NCI-H446 (cell line): ENCODE data around the gene CTSZ.
"Not testable (repeated sequence)": the region's sequence is repeated elsewhere in the genome, so short reads cannot be mapped to it uniquely, and the experiment has no call there.

Experiments used
- DNase-seq, 2 experiments: peaks; one replicate each; lab custom pipeline; 2025; lab: John Stamatoyannopoulos, UW

Gene CTSZ

DNA sequence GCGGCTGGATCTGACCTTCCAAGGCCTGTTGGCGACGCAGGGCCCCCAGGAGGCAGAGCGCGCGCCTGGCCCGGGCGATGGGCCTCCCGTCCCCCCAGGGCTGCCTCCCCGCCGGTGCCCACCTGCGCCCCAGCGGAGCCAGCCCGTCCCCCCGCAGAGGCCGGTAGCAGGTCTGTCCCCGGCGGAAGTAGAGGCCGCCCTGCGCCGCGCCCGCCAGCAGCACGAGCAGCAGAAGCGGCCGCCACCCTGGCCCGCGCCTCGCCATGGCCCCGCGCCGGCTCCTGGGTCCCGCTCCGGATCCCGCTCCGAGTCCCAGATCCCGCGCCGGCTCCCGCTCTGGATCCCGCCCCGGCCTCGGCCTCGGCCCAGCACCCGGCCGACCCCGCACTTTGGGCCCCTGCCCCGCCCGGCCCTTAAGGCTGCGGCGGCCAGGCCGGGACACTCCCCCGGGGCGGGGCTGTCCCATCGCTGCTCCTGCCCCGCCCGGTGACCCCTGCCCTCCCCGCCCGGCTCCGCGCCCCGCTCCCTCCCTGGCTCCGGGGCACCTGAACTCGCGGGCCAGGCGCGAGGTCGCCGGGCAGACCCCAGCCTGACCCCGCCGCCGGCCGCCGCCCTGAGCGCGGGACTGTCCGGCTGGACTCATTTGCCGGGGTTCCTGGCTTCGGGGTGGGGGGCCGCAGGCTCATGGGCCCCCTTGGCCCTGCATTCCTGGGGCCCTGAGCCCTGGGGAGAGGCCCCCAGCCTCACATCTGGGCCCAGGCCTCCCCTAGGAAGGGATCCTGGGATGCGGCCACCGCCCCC lies at the start of gene CTSZ:
TSS of gene CTSZ (minus strand) at position 391 of the 801 bp plus-strand sequence. CDS start at position 265, 126 bp downstream.
- no peak for DNase-seq

- no peak for DNase-seq
Observed at GRCh38 chr20:59055302-59055701, 48.2 kb upstream of the CTSZ start.

- no peak for DNase-seq
Observed at GRCh38 chr20:59051666-59052185, 44.7 kb upstream of the CTSZ start.

- DNase-seq: no peak
Observed at GRCh38 chr20:59050437-59050836, 43.4 kb upstream of the CTSZ start.

- no peak for DNase-seq
Observed at GRCh38 chr20:59048681-59049030, 41.6 kb upstream of the CTSZ start.

GRCh38 chr20:59047938-59048680 lies 41.1 kb upstream of the CTSZ start:
- DNase-seq: no peak

DNA sequence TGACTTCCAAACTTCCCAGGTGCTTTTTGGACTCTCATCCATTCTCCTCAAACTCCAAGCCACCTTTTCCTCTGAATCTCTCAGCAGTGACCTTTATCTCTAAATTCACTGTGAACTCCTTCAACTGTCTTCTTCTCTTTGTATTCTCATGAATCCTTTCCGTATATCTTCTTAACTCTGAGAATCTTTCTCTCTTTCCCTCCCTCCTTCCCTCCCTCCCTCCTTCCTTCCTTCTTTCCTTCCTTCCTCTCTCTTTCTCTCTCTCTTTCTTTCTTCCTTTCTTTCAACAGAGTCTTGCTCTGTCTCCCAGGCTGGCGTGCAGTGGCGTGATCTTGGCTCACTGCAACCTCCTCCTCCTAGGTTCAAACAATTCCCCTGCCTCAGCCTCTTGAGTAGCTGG lies 39.8 kb upstream of the CTSZ start:
- no peak for DNase-seq

GRCh38 chr20:59044796-59045195 lies 37.7 kb upstream of the CTSZ start:
- DNase-seq: no peak

DNA sequence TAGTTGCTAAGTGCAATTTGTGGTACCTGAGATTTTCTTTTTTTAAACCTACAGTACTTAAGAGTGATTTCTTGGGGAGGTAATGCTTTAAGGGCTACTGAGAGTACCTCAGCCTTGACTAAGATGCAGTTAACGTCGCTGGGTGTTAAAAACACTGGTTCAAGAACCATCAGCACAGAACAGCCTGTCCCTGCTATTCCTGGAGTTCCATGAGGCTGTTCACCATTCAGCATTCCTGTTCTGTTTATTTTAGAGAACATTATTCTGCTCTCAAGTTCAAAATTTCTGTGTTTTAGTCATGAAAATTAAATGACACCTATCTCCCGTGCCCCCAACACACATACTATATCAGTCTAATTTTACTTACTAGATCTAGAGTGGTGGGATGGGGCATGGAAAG lies 37.2 kb upstream of the CTSZ start:
- DNase-seq: no peak

- no peak for DNase-seq
Observed at GRCh38 chr20:59043698-59044097, 36.6 kb upstream of the CTSZ start.

GRCh38 chr20:59042796-59043631 lies 36.0 kb upstream of the CTSZ start:
- peak; percentile 80 to 95 for DNase-seq

- DNase-seq: no peak
Observed at GRCh38 chr20:59042151-59042795, 35.2 kb upstream of the CTSZ start, which contains the start of gene PRELID3B. Gene PRELID3B (minus strand): TSS chr20:59042786. CDS start chr20:59042730, 56 bp downstream.

GRCh38 chr20:59041487-59041886 lies 34.4 kb upstream of the CTSZ start:
- DNase-seq: not testable (repeated sequence)

DNA sequence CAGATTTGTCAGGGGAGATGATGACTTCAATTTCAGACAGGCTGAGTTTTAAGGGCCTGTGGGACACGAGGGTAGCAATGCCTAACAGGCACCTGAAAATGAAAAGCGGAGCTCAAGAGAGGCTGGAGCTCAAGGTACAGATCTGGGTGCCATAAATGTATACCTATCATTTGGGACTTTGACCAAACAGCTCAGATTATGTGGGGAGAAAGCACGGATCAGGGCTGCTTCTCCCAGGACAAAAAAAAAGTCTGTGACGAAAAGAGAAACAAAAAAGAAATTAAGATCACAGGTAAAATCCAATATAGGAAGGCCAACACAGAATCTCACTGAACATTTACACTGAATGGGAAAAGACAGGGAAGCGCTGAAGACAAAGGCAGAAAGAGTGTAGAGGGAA lies 33.6 kb upstream of the CTSZ start:
- DNase-seq: no peak

GRCh38 chr20:59039233-59039632 lies 32.2 kb upstream of the CTSZ start:
- DNase-seq: no peak

DNA sequence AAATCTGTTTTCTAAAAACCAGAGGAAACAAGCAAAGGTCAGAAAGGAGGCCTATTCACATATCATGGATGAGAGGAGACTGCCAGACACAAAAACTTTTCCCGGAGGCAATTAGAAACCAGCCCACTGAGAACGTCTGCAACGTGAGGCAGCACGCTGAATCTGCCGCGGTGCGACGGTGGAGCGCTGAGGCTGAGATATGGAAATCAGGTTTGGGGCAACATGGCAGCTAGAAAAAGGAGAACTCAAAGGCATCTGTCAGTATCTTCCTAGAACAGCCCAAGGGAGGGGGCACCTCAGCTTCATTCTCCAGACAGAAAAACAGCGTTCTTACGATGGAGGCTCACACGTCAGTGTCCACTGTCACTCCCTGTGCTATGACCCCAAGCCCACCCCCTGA lies 30.3 kb upstream of the CTSZ start:
- no peak for DNase-seq

DNA sequence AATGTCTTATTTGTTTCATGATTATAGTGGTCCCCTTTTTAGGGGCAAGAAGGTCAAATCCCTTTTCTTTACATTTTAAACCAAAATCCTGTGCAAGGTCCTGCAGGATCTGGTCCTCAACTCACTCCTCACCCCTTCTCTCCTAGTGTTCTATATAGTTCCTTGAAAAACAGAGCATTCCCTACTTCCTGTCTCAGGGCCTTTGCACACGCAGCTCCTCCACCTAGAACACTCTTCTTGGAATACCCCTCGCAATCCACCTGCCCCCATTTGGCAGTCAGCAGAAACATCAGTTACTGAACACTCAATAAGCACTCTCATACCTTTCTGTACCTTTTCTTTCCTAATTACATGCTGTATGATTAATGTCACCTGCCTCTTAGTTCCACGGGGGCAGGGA lies 28.3 kb upstream of the CTSZ start:
- no peak for DNase-seq

DNA sequence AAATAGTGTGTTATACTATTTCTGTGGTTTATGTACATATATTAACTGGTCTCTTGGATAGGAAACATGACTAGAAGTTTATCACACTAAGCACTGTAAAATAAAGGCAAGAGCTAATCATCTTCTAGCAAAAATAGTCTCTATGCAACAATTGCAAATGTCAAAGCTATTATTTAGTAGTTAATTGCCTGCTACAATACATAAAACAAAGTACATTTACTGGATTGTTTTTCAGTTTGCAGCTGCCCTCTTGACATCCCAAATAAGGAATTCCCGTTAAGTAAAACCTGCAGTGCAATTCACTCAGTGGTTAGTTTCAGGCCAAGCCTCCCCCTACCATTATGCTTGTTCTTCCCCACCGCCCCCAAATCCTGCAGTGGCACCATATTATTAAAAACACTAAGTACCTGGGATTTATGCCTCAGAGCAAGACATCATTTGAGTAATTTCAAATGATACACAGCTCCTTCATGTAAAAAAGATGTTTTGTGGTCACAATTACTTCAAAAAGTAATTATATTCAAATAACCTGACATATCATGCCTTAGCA lies 26.6 kb upstream of the CTSZ start:
- no peak for DNase-seq

DNA sequence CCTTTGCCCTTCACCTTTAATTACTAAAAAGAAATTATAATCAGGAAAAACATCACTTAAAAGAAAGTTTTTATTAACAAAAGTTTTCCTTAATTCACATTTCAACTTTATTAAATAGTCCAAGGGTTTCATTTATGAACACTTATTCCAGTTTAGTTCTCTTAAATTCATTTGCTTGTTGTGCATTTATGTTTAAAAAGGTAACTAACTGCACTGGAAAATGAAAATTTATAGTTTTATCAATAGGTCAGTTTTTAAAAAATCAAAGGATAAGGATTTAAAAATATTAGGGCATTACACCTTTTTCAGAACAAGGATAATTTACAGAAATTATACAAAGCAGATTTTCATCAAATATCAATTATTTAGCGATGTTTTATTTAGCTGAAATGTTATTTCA lies 26.0 kb upstream of the CTSZ start:
- no peak for DNase-seq

DNA sequence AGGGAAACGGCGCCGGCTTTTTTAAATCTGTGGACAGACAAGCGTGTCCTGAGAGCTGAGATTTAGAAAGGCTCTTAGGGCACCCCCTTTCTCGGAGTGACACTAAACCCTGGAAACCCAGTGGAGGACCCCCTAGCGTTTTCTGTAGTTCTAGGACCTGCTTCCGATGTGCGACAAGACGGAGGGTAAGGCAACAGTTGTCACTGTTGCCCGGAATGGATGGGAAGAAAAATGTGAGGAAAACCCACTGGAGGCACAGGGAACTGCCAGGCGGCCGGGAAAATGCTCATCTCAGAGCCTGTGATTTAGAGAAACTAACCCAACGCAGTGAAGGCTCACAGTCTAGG lies 25.6 kb upstream of the CTSZ start:
- DNase-seq: peak in 1 of 2 experiments; percentile 58

- DNase-seq: peak; percentile 89 to 96
Observed at GRCh38 chr20:59032023-59032712, 25.1 kb upstream of the CTSZ start, which contains the start of gene ATP5F1E. Gene ATP5F1E (minus strand): TSS chr20:59032335. CDS start chr20:59032251, 84 bp downstream.
